ENCODE measurements around the gene HILPDA. TPM values are rescaled to one million over a fixed set of nuclear protein-coding genes. Genes with fewer than 3 reads are reported as not detected.
A peak's percentile ranks its signal among the peaks of the same experiment; 100 is the strongest.
"Not testable (repeated sequence)": the region's sequence is repeated elsewhere in the genome, so short reads cannot be mapped to it uniquely, and the experiment has no call there.

Gene HILPDA
- total RNA-seq, 2 experiments from 2014 or later: 227 to 309 TPM

- Mint-ChIP-seq H3K27me3 (peaks cover 8% of the 10 kb centered on the region), H3K9me3 (ENCODE audit: low read depth) (no peaks in the 10 kb centered on the region), H3K4me3 (peak overlapping the region; percentile 29), H3K27ac (peak overlapping the region; percentile 59), H3K4me1 (peaks cover 61% of the 10 kb centered on the region), H3K36me3 (ENCODE audit: low read depth) (peaks cover 5% of the 10 kb centered on the region)
- DNase-seq (no peak), ATAC-seq (no peak)
- POLR2A ChIA-PET: interaction anchor here (0.6 kb wide), 1 partner anchor 601 kb away, joined by 4 read pairs; no protein-coding TSS in a partner anchor
- CTCF ChIA-PET: interaction anchor here (1.1 to 4.1 kb wide), 3 partner anchors 10 to 53 kb away, joined by 3 to 40 read pairs (median 7); no protein-coding TSS in a partner anchor
- intact Hi-C loops (cut with DNase I, micrococcal nuclease): loop anchor here (10.0 kb wide), 3 partner anchors 84 to 1056 kb away; partner anchors contain the start of genes RBM28 (in 1 of the 2) and ZNF800 (in 1 of the 2)
Observed at GRCh38 chr7:128450913-128451312, 4.8 kb upstream of the HILPDA start.

- Mint-ChIP-seq H3K4me3 (peak overlapping the region; percentile 46), H3K36me3 (ENCODE audit: low read depth) (peaks cover 20% of the 10 kb centered on the region), H3K9me3 (ENCODE audit: low read depth) (no peaks in the 10 kb centered on the region), H3K27ac (peak overlapping the region; percentile 86), H3K4me1 (peaks cover 59% of the 10 kb centered on the region), H3K27me3 (peaks cover 8% of the 10 kb centered on the region)
- ChIA-PET POLR2A (interaction anchor here (0.7 to 0.9 kb wide), 2 partner anchors 287 to 1184 kb away, joined by 3 to 4 read pairs; partner anchors contain the start of gene CALU), CTCF (interaction anchor here (1.1 to 4.6 kb wide), 4 partner anchors 9 to 105 kb away, joined by 3 to 87 read pairs (median 8); no protein-coding TSS in a partner anchor)
- intact Hi-C loops (cut with DNase I, micrococcal nuclease): loop anchor here (10.0 kb wide), 3 partner anchors 82 to 1058 kb away; partner anchors contain the start of genes RBM28 (in 1 of the 2) and ZNF800 (in 1 of the 2)
- ATAC-seq (no peak), DNase-seq (no peak)
Observed at GRCh38 chr7:128452552-128452951, 3.1 kb upstream of the HILPDA start.

- DNase-seq (no peak), ATAC-seq (no peak)
- CTCF ChIA-PET: interaction anchor here (0.6 to 4.6 kb wide), 9 partner anchors 7 to 429 kb away, joined by 3 to 87 read pairs (median 3); partner anchors contain the start of gene RBM28
- POLR2A ChIA-PET: no interaction called here
- H3K27ac Mint-ChIP-seq: peak overlapping the region; percentile 99
- H3K9me3 Mint-ChIP-seq (ENCODE audit: low read depth): no peaks in the 10 kb centered on the region
- peaks cover 35% of the 10 kb centered on the region for H3K36me3 Mint-ChIP-seq (ENCODE audit: low read depth)
- no peak overlapping the region for H3K4me3 Mint-ChIP-seq
- H3K4me1 Mint-ChIP-seq: peaks cover 58% of the 10 kb centered on the region
- intact Hi-C loops (cut with DNase I, micrococcal nuclease): loop anchor here (2.0 to 10.0 kb wide), 4 partner anchors 81 to 1059 kb away; partner anchors contain the start of genes RBM28 (in 1 of the 2), STRIP2 (in 1 of the 2) and ZNF800 (in 1 of the 2)
- H3K27me3 Mint-ChIP-seq: peaks cover 8% of the 10 kb centered on the region
Observed at GRCh38 chr7:128453836-128454804, 1.6 kb upstream of the HILPDA start.

GRCh38 chr7:128454808-128455542 lies 703 bp upstream of the HILPDA start:
- Mint-ChIP-seq H3K36me3 (ENCODE audit: low read depth) (peaks cover 43% of the 10 kb centered on the region), H3K9me3 (ENCODE audit: low read depth) (no peaks in the 10 kb centered on the region)
- no peak for ATAC-seq

GRCh38 chr7:128456255-128456725 lies 612 bp downstream of the HILPDA start:
- H3K36me3 Mint-ChIP-seq (ENCODE audit: low read depth): peaks cover 47% of the 10 kb centered on the region

More at GRCh38 chr7:128454808-128455542, 703 bp upstream of the HILPDA start:
- ChIA-PET CTCF (interaction anchor here (0.8 to 4.6 kb wide), 4 partner anchors 29 to 1495 kb away, joined by 3 to 87 read pairs (median 6); no protein-coding TSS in a partner anchor), POLR2A (interaction anchor here (0.6 to 1.5 kb wide), 2 partner anchors 27 to 48 kb away, joined by 3 to 4 read pairs; no protein-coding TSS in a partner anchor)
- Mint-ChIP-seq H3K27me3 (peaks cover 8% of the 10 kb centered on the region), H3K4me1 (peaks cover 66% of the 10 kb centered on the region), H3K4me3 (peak overlapping the region; percentile 83), H3K27ac (peak overlapping the region; percentile 99)
- intact Hi-C loops (cut with DNase I, micrococcal nuclease): loop anchor here (1.0 to 10.0 kb wide), 15 partner anchors 21 to 1060 kb away; partner anchors contain the start of genes METTL2B (in 2 of the 2), RBM28 (in 2 of the 2), ARF5 (in 1 of the 2) and ATP6V1F (in 1 of the 2)
- no peak for DNase-seq

GRCh38 chr7:128457385-128457784 lies 1.7 kb downstream of the HILPDA start:
- H3K27me3 Mint-ChIP-seq; DNase-seq; H3K9me3 Mint-ChIP-seq (ENCODE audit: low read depth); POLR2A ChIA-PET; ATAC-seq: not testable (repeated sequence)
- Mint-ChIP-seq H3K27ac (peak overlapping the region; percentile 92), H3K4me1 (peaks cover 44% of the 10 kb centered on the region), H3K36me3 (ENCODE audit: low read depth) (peaks cover 46% of the 10 kb centered on the region), H3K4me3 (peak overlapping the region; percentile 83)
- CTCF ChIA-PET: interaction anchor here (1.6 to 2.0 kb wide), 2 partner anchors 17 to 30 kb away, joined by 3 to 19 read pairs; no protein-coding TSS in a partner anchor
- intact Hi-C loops (cut with DNase I, micrococcal nuclease): loop anchor here (5.0 to 10.0 kb wide), 6 partner anchors 77 to 1063 kb away; partner anchors contain the start of genes ARF5 (in 1 of the 2), GCC1 (in 1 of the 2), RBM28 (in 1 of the 2) and SND1 (in 1 of the 2)

More at GRCh38 chr7:128456255-128456725, 612 bp downstream of the HILPDA start:
- ATAC-seq (peak; percentile 1), DNase-seq (no peak)
- ChIA-PET POLR2A (interaction anchor here (1.5 kb wide), 1 partner anchor 29 kb away, joined by 3 read pairs; no protein-coding TSS in a partner anchor), CTCF (interaction anchor here (0.9 to 4.6 kb wide), 2 partner anchors 30 to 75 kb away, joined by 3 to 87 read pairs; no protein-coding TSS in a partner anchor)
- peak overlapping the region; percentile 92 for H3K27ac Mint-ChIP-seq
- peaks cover 8% of the 10 kb centered on the region for H3K27me3 Mint-ChIP-seq
- peaks cover 55% of the 10 kb centered on the region for H3K4me1 Mint-ChIP-seq
- H3K4me3 Mint-ChIP-seq: peak overlapping the region; percentile 83
- no peaks in the 10 kb centered on the region for H3K9me3 Mint-ChIP-seq (ENCODE audit: low read depth)
- intact Hi-C loops (cut with DNase I, micrococcal nuclease): loop anchor here (5.0 to 10.0 kb wide), 6 partner anchors 79 to 1061 kb away; partner anchors contain the start of genes ARF5 (in 1 of the 2), GCC1 (in 1 of the 2), RBM28 (in 1 of the 2) and SND1 (in 1 of the 2)

- ATAC-seq (peak; percentile 58), DNase-seq (peak; percentile 61)
- Mint-ChIP-seq H3K4me3 (peak overlapping the region; percentile 83), H3K27me3 (no peaks in the 10 kb centered on the region), H3K36me3 (ENCODE audit: low read depth) (peaks cover 57% of the 10 kb centered on the region), H3K4me1 (peaks cover 36% of the 10 kb centered on the region), H3K27ac (peak overlapping the region; percentile 92), H3K9me3 (ENCODE audit: low read depth) (no peaks in the 10 kb centered on the region)
- POLR2A ChIA-PET: no interaction called here
- intact Hi-C loops (cut with DNase I, micrococcal nuclease): loop anchor here (1.0 to 10.0 kb wide), 11 partner anchors 17 to 1064 kb away; partner anchors contain the start of genes ARF5 (in 1 of the 2), CALU (in 1 of the 2), GCC1 (in 1 of the 2) and METTL2B (in 1 of the 2)
- CTCF ChIA-PET: interaction anchor here (1.0 to 4.2 kb wide), 6 partner anchors 11 to 61 kb away, joined by 3 to 269 read pairs (median 7); partner anchors contain the start of gene METTL2B
Observed at GRCh38 chr7:128458956-128459355, 3.3 kb downstream of the HILPDA start.

- H3K36me3 Mint-ChIP-seq (ENCODE audit: low read depth): peaks cover 59% of the 10 kb centered on the region
- intact Hi-C loops (cut with DNase I, micrococcal nuclease): loop anchor here (1.0 to 10.0 kb wide), 11 partner anchors 17 to 1065 kb away; partner anchors contain the start of genes ARF5 (in 1 of the 2), CALU (in 1 of the 2), GCC1 (in 1 of the 2) and METTL2B (in 1 of the 2)
- ChIA-PET POLR2A (interaction anchor here (0.7 to 2.4 kb wide), 2 partner anchors 15 to 32 kb away, joined by 3 to 9 read pairs; no protein-coding TSS in a partner anchor), CTCF (interaction anchor here (0.6 to 4.2 kb wide), 12 partner anchors 11 to 550 kb away, joined by 3 to 269 read pairs (median 6); partner anchors contain the start of gene METTL2B)
- H3K9me3 Mint-ChIP-seq (ENCODE audit: low read depth): no peaks in the 10 kb centered on the region
- peak overlapping the region; percentile 81 for H3K27ac Mint-ChIP-seq
- ATAC-seq (peak; percentile 45), DNase-seq (peak; percentile 76)
- peaks cover 31% of the 10 kb centered on the region for H3K4me1 Mint-ChIP-seq
- no peaks in the 10 kb centered on the region for H3K27me3 Mint-ChIP-seq
- H3K4me3 Mint-ChIP-seq: peak overlapping the region; percentile 83
Observed at GRCh38 chr7:128459394-128459878, 3.8 kb downstream of the HILPDA start.

- H3K4me1 Mint-ChIP-seq: peaks cover 21% of the 10 kb centered on the region
- no peak for ATAC-seq
- H3K36me3 Mint-ChIP-seq (ENCODE audit: low read depth): peaks cover 48% of the 10 kb centered on the region
- no peak overlapping the region for H3K4me3 Mint-ChIP-seq
- no peak for DNase-seq
- intact Hi-C loops (cut with DNase I, micrococcal nuclease): no loop called here
- H3K9me3 Mint-ChIP-seq (ENCODE audit: low read depth): no peaks in the 10 kb centered on the region
- CTCF ChIA-PET: interaction anchor here (1.6 to 4.2 kb wide), 6 partner anchors 9 to 113 kb away, joined by 4 to 269 read pairs (median 12); partner anchors contain the start of gene METTL2B
- H3K27ac Mint-ChIP-seq: no peak overlapping the region
- POLR2A ChIA-PET: no interaction called here
- no peaks in the 10 kb centered on the region for H3K27me3 Mint-ChIP-seq
Observed at GRCh38 chr7:128462460-128462859, 6.8 kb downstream of the HILPDA start.

Data from activated CD4-positive, alpha-beta T cell treated with anti-CD3 and anti-CD28 coated beads for 36 hours (primary cell).